Mesendoderm (in vitro differentiated cells): ENCODE measurements around the gene CSNK1G1.

Experiments
- DNase-seq: peaks from one replicate; pipeline ENCODE4 v3.0.0; 2013
- H2AK5ac ChIP-seq: 2 replicates; pipeline ENCODE4 v1.6.1; 2013; ENCODE audit warnings: low read length, inconsistent platforms
- H2BK120ac ChIP-seq: 2 replicates; pipeline ENCODE4 v1.6.1; 2013; ENCODE audit warnings: low read depth, mild to moderate bottlenecking, low read length, moderate library complexity, mixed read lengths
- H2BK15ac ChIP-seq: replicated peaks from 2 replicates; pipeline ENCODE4 v1.6.1; 2013; ENCODE audit warnings: low read depth, mild to moderate bottlenecking, moderate library complexity
- H2BK5ac ChIP-seq: 2 replicates; pipeline ENCODE4 v1.6.1; 2013; ENCODE audit warnings: low read length, inconsistent platforms
- H3K18ac ChIP-seq: 2 replicates; pipeline ENCODE4 v1.6.1; 2013; ENCODE audit warnings: mild to moderate bottlenecking, low read length, mixed read lengths
- H3K23ac ChIP-seq: one replicate; pipeline ENCODE4 v1.6.1; 2013; ENCODE audit warnings: low read length
- H3K27ac ChIP-seq: 2 replicates; pipeline ENCODE4 v1.5.1; 2013; ENCODE audit warnings: low read depth, mild to moderate bottlenecking, inconsistent platforms, low read length, moderate library complexity
- H3K27me3 ChIP-seq: 2 replicates; pipeline ENCODE4 v1.6.1; 2013; ENCODE audit warnings: low read length, control low read depth, mild to moderate bottlenecking, inconsistent platforms; ENCODE audit not compliant: insufficient read depth, poor library complexity
- H3K36me3 ChIP-seq: 2 replicates; pipeline ENCODE4 v1.6.1; 2013; ENCODE audit warnings: low read length, inconsistent platforms; ENCODE audit not compliant: control insufficient read depth, insufficient read depth
- H3K4ac ChIP-seq: one replicate; pipeline ENCODE4 v1.6.1; 2013; ENCODE audit warnings: low read depth, mild to moderate bottlenecking, low read length, moderate library complexity
- H3K4me1 ChIP-seq: 2 replicates; pipeline ENCODE4 v1.6.1; 2013; ENCODE audit warnings: low read depth, low read length, inconsistent platforms; ENCODE audit not compliant: control insufficient read depth
- H3K4me2 ChIP-seq: 2 replicates; pipeline ENCODE4 v1.6.1; 2013; ENCODE audit warnings: low read length
- H3K4me3 ChIP-seq: 2 replicates; pipeline ENCODE4 v1.5.1; 2013; ENCODE audit warnings: mild to moderate bottlenecking, low read length
- H3K56ac ChIP-seq: one replicate; pipeline ENCODE4 v1.6.1; 2013; ENCODE audit warnings: low read length
- H3K79me1 ChIP-seq: 2 replicates; pipeline ENCODE4 v1.6.1; 2013; ENCODE audit warnings: low read length, inconsistent platforms
- H3K79me2 ChIP-seq: 2 replicates; pipeline ENCODE4 v1.6.1; 2013; ENCODE audit warnings: mild to moderate bottlenecking, low read length; ENCODE audit not compliant: control insufficient read depth, insufficient read depth
- H3K9ac ChIP-seq: 2 replicates; pipeline ENCODE4 v1.6.1; 2013; ENCODE audit warnings: low read length, inconsistent platforms
- H4K5ac ChIP-seq: one replicate; pipeline ENCODE4 v1.6.1; 2013; ENCODE audit warnings: low read length
- H4K8ac ChIP-seq: one replicate; pipeline ENCODE4 v1.6.1; 2013; ENCODE audit warnings: low read depth, mild to moderate bottlenecking, control low read depth, low read length, moderate library complexity
- WGBS: extraction: QIAGEN DNeasy Blood & Tissue Kit; methylation state at CpG from one replicate; pipeline ENCODE4 v1.1.7; 2013; ENCODE audit warnings: low lambda C conversion rate, missing lambda C conversion rate; ENCODE audit not compliant: insufficient coverage; ENCODE audit errors: extremely low coverage; 5-methylcytosine and 5-hydroxymethylcytosine counted together

CSNK1G1 gene

DNA sequence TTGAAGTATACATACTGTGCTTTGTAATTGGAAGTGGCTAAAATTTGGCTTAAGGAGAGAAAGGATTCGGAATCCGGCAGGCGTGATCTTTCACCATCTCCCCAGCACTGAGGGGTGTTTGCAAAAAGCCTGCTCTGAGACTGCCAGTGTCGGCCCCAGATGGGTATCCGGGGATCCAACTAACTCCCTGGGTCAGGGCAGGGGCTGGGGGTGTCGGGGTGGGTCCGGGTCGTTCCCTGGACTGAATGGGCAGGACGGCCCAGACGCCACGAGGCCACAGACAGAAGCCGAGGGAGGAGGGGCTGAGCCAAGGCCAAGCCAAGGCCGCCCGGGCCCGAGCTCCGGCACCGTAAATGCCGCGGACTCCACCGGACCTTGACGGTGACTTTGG lies 193.5 kb downstream of the CSNK1G1 start:
- H3K4me2 ChIP-seq, result peak overlapping the region; percentile 50
- H4K5ac ChIP-seq, result no peak overlapping the region
- H3K4me3 ChIP-seq, result peak overlapping the region; percentile 98
- H3K56ac ChIP-seq, result peak overlapping the region; percentile 97
- H2BK5ac ChIP-seq, result peak overlapping the region; percentile 81
- peak overlapping the region; percentile 84 for H3K27ac ChIP-seq
- H3K9ac ChIP-seq, result peak overlapping the region; percentile 97
- peaks cover 19% of the 10 kb centered on the region for H3K79me1 ChIP-seq
- H3K23ac ChIP-seq, result no peak overlapping the region
- DNase-seq, result no peak
- H3K36me3 ChIP-seq, result peaks cover 17% of the 10 kb centered on the region
- H3K27me3 ChIP-seq, result no peaks in the 10 kb centered on the region
- H2AK5ac ChIP-seq, result no peak overlapping the region
- H3K4me1 ChIP-seq, result peaks cover 3% of the 10 kb centered on the region
- WGBS, result no CpG with 5 or more reads among the region's 21 CpGs
- H4K8ac ChIP-seq, result no peak overlapping the region
- peak overlapping the region; percentile 3 for H2BK120ac ChIP-seq
- H2BK15ac ChIP-seq, result no peak overlapping the region
- peak overlapping the region; percentile 94 for H3K18ac ChIP-seq
- H3K79me2 ChIP-seq, result peaks cover 15% of the 10 kb centered on the region
- H3K4ac ChIP-seq, result peak overlapping the region; percentile 62

DNA sequence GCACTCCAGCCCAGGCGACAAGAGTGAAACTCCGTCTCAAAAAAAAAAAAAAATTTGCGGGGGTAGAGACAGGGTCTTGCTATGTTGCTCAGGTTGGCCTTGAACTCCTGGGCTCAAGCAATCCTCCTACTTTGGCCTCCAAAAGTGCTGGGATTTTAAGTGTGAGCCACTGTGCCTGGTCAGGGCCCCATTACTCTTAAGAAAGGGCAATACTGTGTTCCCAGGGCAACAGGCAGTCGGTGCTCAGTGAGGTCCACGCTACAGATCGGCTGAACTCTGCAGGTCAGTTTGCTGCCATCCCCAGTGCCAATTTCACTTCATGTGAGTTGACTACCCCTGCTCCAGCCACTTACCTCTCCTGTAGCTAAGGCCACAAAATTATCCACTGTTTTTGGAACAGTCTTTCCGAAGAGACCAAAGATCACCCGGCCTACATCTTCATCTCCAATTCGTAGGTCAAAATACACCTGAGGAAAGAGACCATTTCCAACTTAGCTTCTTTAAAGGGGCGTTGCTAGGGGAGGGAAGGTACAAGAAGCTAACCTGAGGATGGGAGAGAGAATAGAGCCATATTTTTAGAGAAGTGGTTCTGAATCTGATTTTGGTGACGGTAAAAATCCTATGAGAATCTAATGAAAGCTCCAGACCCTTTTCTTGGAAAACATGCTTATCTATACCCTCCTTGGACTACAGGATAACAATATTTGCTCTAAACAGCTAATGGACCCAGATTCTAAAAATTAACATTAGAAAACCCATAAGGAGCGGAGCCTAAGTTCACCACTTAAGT lies 194.1 kb downstream of the CSNK1G1 start:
- Histone ChIP-seq H3K56ac (peak overlapping the region; percentile 97), H2AK5ac (no peak overlapping the region), H3K4me2 (peak overlapping the region; percentile 50), H3K27ac (no peak overlapping the region), H3K27me3 (no peaks in the 10 kb centered on the region), H3K9ac (peak overlapping the region; percentile 97), H4K8ac (no peak overlapping the region), H3K79me2 (peaks cover 15% of the 10 kb centered on the region), H4K5ac (no peak overlapping the region), H3K18ac (peak overlapping the region; percentile 94), H3K36me3 (peaks cover 22% of the 10 kb centered on the region), H3K4me3 (peak overlapping the region; percentile 98), H3K4ac (peak overlapping the region; percentile 62), H2BK5ac (no peak overlapping the region), H2BK15ac (no peak overlapping the region), H3K23ac (no peak overlapping the region), H3K79me1 (peaks cover 19% of the 10 kb centered on the region), H2BK120ac (no peak overlapping the region), H3K4me1 (peaks cover 3% of the 10 kb centered on the region)
- no CpG with 5 or more reads among the region's 12 CpGs for WGBS
- no peak for DNase-seq

DNA sequence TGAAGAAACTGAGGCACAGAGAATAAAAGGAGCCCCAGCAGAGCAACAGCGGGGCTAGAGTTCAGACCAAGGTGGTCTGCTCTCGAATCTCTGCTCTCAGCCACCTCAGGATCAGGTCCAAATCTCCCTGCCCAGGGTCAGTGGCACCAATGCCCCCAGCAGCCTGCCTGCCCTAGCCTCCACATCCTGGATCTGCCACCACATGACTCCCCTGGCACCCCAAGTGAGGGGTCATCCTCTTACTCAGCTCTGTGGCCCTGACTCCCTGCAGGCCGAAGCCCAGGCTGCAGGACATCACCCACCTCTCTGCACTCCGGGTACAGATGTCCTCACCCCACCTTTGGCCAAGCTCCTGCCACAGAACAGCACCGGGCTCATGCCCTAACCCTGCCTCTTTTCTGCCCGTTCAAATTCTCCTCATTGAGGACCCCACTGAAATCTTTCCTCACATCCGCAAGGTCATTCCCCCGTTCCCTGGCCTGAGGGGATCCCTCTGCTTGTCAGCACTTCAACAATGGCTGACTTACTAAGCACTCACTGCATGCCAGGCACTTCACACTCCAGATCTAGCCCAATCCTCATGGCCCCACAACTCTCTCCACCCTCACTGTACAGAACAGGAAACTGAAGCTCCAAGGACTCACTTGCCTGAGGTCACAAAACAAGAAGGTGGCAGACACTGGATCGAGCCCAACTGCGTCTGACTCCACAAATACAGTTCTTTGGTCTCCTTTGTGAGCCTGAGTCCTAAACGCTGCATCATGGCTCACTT lies 197.4 kb downstream of the CSNK1G1 start:
- Histone ChIP-seq H3K4me2 (no peak overlapping the region), H3K4ac (no peak overlapping the region), H3K36me3 (peaks cover 31% of the 10 kb centered on the region), H3K4me1 (peaks cover 1% of the 10 kb centered on the region), H3K27ac (no peak overlapping the region), H2BK5ac (no peak overlapping the region), H3K56ac (peak overlapping the region; percentile 52), H2BK120ac (no peak overlapping the region), H3K27me3 (no peaks in the 10 kb centered on the region), H4K5ac (no peak overlapping the region), H3K4me3 (no peak overlapping the region), H3K23ac (no peak overlapping the region), H3K18ac (no peak overlapping the region), H3K79me1 (peaks cover 19% of the 10 kb centered on the region), H2BK15ac (no peak overlapping the region), H2AK5ac (no peak overlapping the region), H3K9ac (no peak overlapping the region), H3K79me2 (peaks cover 15% of the 10 kb centered on the region), H4K8ac (no peak overlapping the region)
- peak; percentile 35 for DNase-seq
- no CpG with 5 or more reads among the region's 11 CpGs for WGBS

DNA sequence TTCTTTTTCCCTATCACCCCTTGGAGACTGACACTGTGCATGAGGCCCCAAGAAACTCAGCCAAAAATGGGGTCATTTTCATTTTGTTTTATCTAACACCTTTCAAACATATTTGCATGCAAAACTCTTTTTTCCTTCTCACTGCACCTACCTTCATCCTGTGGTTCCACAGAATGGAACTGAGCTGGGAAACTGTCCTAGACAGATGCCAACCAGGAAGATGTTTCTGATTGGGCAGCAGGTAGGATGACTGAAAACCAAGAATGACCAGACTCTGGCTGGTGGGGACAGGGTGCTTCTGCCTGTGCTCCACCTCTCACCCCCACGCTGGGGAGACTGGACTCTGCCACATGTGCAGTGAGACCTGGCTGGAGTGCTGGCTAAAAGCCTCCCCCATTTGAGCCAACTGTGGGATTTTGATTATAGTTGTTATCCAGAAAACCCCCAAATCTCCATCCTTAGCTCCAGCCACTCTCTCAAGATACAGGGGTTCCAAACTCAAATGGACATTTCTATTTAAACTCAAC lies 198.3 kb downstream of the CSNK1G1 start:
- Histone ChIP-seq H3K36me3 (peaks cover 31% of the 10 kb centered on the region), H3K4me3 (no peak overlapping the region)

DNA sequence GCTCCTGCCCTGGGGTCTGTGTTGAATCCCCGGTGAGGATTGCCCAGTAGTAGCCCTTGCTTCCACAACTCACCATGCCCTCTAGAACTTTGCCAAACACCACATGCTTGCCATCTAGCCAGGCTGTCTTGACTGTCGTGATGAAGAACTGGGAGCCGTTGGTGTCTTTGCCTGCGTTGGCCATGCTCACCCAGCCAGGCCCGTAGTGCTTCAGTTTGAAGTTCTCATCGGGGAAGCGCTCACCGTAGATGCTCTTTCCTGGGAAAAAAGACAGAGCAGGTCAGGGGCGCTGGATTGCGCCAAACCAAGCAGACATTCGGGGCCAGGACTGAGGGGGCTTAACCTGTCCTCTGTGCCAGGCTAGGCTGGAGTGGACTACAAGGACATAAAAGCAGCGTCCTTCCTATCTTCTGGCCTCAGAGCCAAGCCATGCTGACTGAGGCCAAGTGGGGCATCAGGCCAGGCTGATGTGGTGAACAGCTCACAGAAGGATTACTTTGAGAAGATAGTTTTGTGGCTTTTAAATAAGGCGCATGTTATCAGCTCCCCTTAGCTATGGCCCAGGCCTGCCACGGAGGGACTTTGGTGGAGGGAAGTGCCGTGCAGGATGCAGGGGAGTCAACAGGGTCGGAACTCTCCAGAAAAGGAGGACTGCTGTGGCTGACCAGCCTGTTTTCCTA lies 199.2 kb downstream of the CSNK1G1 start:
- no peak overlapping the region for H2BK120ac ChIP-seq
- H2AK5ac ChIP-seq, result no peak overlapping the region
- H3K4me1 ChIP-seq, result peaks cover under 1% of the 10 kb centered on the region
- peaks cover 9% of the 10 kb centered on the region for H3K79me2 ChIP-seq
- no peak overlapping the region for H3K56ac ChIP-seq
- no peak overlapping the region for H2BK15ac ChIP-seq
- H3K27ac ChIP-seq, result no peak overlapping the region
- no peak overlapping the region for H3K9ac ChIP-seq
- DNase-seq, result no peak
- no peak overlapping the region for H3K23ac ChIP-seq
- H2BK5ac ChIP-seq, result no peak overlapping the region
- H4K5ac ChIP-seq, result no peak overlapping the region
- WGBS, result no CpG with 5 or more reads among the region's 16 CpGs
- H3K27me3 ChIP-seq, result peaks cover 8% of the 10 kb centered on the region
- H3K18ac ChIP-seq, result no peak overlapping the region
- H3K4me2 ChIP-seq, result no peak overlapping the region
- peaks cover 31% of the 10 kb centered on the region for H3K36me3 ChIP-seq
- peaks cover 16% of the 10 kb centered on the region for H3K79me1 ChIP-seq
- no peak overlapping the region for H3K4me3 ChIP-seq
- no peak overlapping the region for H3K4ac ChIP-seq
- no peak overlapping the region for H4K8ac ChIP-seq

More for the DNA sequence above, 198.3 kb downstream of the CSNK1G1 start:
- Histone ChIP-seq H4K8ac (no peak overlapping the region), H3K9ac (no peak overlapping the region), H3K4me2 (no peak overlapping the region), H2AK5ac (no peak overlapping the region), H3K4ac (no peak overlapping the region), H3K79me2 (peaks cover 15% of the 10 kb centered on the region), H4K5ac (no peak overlapping the region), H3K56ac (no peak overlapping the region), H3K27me3 (peaks cover 4% of the 10 kb centered on the region), H3K23ac (no peak overlapping the region), H3K27ac (no peak overlapping the region), H3K79me1 (peaks cover 19% of the 10 kb centered on the region), H3K4me1 (peaks cover 1% of the 10 kb centered on the region), H2BK15ac (no peak overlapping the region), H2BK120ac (no peak overlapping the region), H3K18ac (no peak overlapping the region), H2BK5ac (no peak overlapping the region)
- WGBS, result no CpG with 5 or more reads among the region's 1 CpG
- no peak for DNase-seq
